GM13977 (cell line): ENCODE results near the gene RIC1.

Experiments used
- DNase-seq: peaks from one replicate; pipeline ENCODE4 v3.0.0; 2012; ENCODE audit warnings: low spot score
- CTCF ChIP-seq: IDR thresholded peaks from 2 replicates; pipeline ENCODE4 v1.5.1; 2012; ENCODE audit warnings: mild to moderate bottlenecking, control low read depth; ENCODE audit not compliant: insufficient read depth; ENCODE audit errors: extremely low read depth, missing control alignments
- in situ Hi-C: fragments of 300-500 bp; cut with MboI; formaldehyde crosslinking; loops from one replicate; pipeline ENCODE4 v1.12.0; 2022; ENCODE audit warnings: low sequenced_read_pairs, low pct_unique_long_range_greater_than_20kb, mixed read lengths, inconsistent platforms; ENCODE audit not compliant: unreplicated experiment

RIC1 gene

GRCh38 chr9:5639816-5640215 lies 10.9 kb downstream of the RIC1 start:
- in situ Hi-C loops, result no loop called here
- no peak for DNase-seq
- TF ChIP-seq CTCF, result no peak

- no peak for DNase-seq
- in situ Hi-C loops, result no loop called here
- no peak for TF ChIP-seq CTCF
Observed at GRCh38 chr9:5642170-5642569, 13.3 kb downstream of the RIC1 start.

GRCh38 chr9:5643005-5643624 lies 14.2 kb downstream of the RIC1 start:
- in situ Hi-C loops, result no loop called here

GRCh38 chr9:5644501-5644900 lies 15.6 kb downstream of the RIC1 start:
- peak; percentile 13 for DNase-seq
- in situ Hi-C loops, result no loop called here
- TF ChIP-seq CTCF, result no peak

More at GRCh38 chr9:5643005-5643624, 14.2 kb downstream of the RIC1 start:
- no peak for TF ChIP-seq CTCF
- DNase-seq, result no peak

- DNase-seq, result no peak
- in situ Hi-C loops, result no loop called here
- no peak for TF ChIP-seq CTCF
Observed at GRCh38 chr9:5646116-5646515, 17.2 kb downstream of the RIC1 start.

GRCh38 chr9:5650356-5651105 lies 21.6 kb downstream of the RIC1 start:
- TF ChIP-seq CTCF, result no peak
- in situ Hi-C loops, result no loop called here
- DNase-seq, result no peak

- TF ChIP-seq CTCF, result no peak
- in situ Hi-C loops, result no loop called here
- no peak for DNase-seq
Observed at GRCh38 chr9:5651246-5651645, 22.3 kb downstream of the RIC1 start.
